Kasumi-1 (cell line): Measurements from ENCODE around the gene SOX12.
A peak's percentile ranks its signal among the peaks of the same experiment; 100 is the strongest.
"Not testable (repeated sequence)": the region's sequence is repeated elsewhere in the genome, so short reads cannot be mapped to it uniquely, and the experiment has no call there.

Source experiments
- DNase-seq, 2 experiments: peaks; one replicate each; lab custom pipeline; 2025; lab: John Stamatoyannopoulos, UW

Gene SOX12

DNA sequence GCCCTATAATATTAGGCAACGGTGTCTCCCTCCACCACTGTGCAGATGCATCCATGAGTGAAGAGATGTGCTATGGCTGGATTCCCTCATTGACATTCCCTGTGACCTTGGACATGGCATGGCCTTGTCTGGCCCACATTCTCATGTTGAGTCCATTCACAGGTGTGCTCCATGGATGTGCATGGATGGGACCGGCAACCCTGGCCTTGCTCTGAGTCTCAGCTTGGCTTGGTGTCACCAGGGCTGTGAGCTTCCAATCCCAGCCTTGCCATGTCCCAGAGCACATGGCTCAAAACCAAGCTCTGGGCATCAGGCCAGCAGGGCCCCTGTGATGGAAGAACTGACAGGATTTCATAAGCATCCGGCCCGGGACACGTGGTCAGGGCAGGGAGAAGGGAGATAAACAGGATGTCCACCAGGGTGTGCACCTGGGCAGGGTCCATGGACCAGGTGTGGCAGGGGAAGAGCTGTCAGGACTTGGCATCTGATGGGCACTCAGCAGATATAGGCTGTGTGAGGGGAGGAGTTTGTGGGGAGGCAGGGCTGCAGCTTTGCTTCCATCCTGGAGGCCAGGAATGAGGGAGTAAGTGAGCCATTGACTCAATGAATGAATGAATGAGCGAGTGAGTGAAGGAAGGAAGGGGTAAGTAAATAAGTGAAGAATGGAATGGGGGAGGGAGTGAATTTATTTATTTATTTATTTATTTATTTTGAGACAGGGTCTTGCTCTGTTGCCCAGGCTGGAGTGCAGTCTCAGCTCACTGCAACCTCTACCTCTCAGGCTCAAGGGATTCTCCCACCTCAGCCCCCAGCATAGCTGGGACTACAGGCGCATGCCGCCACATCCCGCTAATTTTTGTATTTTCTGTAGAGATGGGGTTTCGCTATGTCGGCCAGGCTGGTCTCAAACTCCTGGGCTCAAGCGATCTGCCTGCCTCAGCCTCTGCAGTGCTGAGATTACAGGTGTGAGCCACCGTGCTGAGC lies 37.2 kb downstream of the SOX12 start:
- DNase-seq, result peak; percentile 72

DNA sequence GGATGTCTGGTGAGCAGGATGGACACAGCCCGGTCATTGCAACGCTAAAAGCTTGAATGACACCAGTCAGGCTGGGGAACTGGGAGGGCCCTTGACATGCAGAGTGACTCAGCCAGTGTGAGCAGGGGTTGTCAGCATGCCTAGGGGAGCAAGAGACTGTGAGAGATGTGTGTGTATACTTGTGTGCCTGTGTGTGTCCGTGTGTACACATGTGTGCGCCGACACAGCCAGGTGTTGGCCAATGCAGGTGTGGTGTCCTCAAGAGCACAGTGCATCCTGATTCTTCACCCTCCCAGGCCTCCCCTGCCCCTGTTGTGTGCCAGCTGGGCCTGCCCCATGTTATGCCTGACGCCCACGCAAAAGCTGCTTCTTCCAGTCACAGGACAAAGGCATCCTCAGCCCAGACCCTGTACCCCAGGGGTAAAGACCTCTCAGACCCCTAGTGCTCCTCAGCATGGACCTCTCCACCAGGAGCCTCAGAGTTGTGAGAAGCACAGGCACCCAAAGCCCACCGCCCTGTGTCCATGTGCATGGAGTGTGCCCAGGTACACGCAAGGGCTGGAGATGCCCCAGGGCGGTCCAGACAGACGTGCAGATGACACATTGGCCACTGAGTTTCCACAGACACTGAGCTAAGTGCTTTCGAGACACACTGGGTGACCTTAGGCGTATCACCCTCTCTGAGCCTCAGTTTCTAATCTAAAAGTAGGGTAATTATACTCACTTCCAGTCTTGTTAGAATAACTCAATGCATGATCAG lies 38.1 kb downstream of the SOX12 start:
- no peak for DNase-seq

DNA sequence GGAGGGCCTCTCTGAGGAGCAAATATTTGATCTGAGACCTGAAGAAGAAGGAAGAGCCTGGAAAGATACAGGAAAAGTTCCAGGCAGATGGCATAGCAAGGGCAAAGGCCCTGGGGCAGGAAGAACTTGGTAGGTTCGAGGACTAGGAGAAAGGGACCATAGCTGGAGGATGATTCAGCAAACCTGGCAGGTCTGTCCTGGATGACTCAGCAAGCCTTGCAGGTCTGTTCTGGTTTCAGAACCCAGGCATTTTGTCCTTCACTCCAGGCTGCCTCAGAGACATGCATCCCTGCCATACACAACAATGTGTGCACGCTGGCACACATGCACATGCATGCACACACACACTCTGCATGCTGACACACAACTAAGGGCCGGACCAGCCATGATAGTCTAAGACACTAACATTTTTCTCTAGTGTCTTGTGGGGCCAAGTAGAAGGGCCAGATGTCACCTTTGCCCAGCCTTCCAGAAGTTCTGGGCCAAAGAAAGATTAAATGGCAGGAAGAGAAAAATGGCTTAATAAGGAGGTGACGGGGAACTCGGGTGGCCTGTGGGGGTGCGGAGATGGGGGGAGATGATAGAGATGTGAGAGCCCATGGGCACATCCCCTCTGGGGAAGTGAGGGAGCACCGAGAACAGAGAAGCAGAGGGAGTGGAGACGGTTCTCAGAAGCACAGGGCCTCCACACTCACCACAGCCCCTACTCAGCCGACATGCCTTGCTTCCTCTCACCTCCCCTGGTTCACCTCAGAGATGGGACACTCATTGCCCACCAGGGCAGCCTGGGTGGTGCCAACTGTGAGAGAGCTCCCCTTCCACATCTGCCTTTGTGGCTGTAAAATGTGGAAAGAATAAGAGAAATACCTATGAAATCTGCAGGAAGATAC lies 39.8 kb downstream of the SOX12 start:
- DNase-seq, result peak; percentile 6 to 9

DNA sequence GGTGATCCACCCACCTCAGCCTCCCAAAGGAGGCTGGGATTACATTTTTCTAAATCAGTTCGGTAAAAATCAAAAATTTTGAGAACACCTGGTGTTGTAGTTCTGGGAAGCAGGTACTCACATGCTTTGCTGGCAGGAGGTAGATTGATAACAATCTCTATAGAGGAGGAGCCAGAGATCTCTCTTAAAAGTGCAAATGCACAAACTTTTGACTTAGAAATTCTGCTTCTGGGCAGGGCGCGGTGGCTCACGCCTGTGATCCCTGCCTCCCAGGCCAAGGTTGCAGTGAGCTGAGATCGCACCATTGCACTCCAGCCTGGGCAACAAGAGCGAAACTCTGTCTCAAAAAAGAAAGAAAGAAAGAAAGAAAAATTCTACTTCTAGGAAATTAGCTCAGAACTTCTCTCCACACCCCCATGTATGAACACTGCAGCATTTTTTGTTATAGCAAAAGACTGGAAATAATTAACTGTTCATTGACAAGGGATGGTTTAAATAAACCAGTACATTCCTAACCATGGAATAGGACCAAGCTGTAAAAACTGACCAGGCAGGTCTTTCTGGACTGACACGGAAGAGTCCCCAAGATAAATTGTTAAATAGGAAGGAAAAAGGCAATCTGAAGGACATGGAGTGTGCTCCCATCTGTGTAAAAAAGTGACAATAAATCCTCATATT lies 40.8 kb downstream of the SOX12 start:
- DNase-seq, result no peak

DNA sequence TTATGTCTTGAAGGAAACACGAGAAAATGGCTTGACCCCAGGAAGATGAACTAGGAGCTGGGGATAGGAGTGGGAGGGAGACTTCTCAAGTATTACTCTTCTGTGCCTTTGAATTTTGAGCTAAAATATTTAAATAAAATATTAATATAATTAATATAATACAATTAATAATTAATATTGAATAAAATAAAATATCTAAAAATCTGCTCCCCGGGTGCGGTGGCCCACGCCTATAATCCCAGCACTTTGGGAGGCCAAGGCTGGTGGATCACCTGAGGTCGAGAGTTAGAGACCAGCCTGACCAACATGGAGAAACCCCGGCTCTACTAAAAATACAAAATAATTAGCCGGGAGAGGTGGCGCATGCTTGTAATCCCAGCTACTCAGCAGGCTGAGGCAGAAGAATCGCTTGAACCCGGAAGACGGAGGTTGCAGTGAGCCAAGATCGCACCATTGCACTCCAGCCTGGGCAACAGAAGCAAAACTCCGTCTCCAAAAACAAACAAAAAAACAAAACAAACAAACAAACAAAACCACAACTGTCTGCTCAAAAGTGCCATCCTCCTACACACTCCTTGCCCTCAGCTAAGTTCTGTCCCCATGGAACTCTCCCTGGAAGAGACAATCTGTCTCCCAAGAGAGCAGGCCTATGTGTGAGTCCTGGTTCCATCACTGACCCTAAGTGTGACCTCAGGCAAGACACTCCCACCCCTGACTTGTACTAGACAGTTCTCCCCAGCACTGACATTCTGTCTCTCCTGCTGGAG lies 41.5 kb downstream of the SOX12 start:
- no peak for DNase-seq

DNA sequence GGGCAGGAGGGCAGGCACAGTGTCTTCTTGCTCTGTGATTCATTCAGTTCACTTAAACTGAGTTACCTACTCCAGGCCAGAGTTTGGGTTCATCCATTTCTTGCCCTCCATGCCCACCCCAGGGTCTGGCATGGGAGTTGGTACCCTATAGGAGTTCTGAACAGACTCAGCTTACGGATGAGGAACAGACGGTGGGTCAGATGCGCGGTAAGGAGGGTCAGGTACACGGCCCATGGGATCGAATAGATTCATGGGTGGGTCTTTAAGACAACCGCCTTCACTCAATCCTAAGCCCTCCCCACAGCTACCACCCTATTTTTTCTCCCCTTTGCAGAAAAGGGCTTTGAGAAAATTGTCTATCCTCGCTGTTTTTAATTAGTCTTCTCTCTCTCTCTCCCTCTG lies 42.1 kb downstream of the SOX12 start:
- DNase-seq, result no peak

DNA sequence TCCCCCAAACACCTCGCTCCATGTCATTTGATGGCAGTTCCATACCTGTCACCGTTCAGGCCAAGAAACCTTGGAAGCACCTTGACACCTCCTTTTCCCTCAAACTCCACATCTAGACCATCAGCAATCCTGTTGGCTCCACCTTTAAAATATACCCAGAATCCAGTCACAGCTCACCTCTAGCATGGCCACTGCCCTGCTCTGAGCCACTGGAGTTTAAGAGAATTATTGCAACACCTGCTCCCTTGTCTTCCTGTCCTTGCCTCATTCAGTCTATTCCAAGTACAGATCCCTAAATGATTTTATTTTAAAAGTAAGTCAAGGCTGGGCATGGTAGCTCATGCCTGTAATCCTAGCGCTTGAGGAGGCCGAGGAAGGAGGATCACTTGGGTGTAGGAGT lies 43.6 kb downstream of the SOX12 start:
- no peak for DNase-seq

DNA sequence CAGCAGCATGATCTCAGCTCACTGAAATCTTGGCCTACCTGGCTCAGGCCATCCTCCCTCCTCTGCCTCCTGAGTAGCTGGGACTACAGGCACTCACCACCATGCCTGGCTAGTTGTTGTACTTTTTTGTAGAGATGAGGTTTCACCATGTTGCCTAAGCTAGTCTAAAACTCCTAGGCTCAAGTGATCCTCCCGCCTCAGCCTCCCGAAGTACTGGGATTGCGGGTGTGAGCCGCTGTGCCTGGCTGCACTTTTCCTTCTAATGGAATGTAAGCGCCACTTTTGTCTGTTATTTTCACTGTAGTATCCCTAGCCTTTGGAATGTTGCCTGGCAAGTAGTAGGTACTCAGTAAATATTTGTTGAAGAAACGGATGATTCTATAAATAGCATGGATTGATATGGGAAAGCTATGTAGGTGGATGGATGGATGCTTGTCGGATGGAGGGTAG lies 44.8 kb downstream of the SOX12 start:
- no peak for DNase-seq

DNA sequence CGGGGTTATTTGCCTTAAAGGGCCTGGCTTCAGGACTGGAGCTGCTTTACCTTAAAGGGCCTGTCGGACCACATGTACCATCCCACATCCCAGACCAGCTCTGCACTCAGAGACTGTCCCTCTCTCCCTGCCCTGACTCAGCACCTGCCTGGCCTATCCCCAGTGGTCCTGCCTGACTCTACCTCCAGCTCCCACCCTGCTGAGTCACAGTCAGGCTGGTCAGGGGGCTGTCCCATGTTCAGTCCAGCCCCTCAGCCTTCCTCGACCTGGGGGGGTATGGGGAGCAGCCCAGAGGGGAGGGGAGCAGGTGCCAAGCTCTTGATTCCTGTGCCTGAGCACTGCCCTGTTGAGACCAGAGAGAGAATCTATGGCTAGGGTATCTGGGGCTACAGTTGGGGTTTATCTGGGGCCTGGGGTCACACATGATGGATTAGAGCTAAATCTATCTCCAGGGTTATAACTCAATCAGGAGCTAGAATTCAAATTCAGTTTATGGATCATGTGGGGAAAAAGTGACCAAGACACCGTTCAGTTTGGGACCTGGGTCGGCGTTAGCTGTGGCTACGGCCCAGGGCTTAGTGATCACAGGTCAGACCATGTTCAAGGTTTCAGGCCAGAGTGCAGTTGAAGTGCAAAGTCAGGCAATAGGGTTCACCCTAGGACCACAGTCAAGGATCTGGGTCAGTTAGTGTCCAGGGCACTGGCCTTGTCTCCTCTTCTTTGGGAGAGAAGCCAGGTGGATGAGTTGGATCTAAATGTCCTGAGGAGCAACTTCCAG lies 45.8 kb downstream of the SOX12 start:
- no peak for DNase-seq

DNA sequence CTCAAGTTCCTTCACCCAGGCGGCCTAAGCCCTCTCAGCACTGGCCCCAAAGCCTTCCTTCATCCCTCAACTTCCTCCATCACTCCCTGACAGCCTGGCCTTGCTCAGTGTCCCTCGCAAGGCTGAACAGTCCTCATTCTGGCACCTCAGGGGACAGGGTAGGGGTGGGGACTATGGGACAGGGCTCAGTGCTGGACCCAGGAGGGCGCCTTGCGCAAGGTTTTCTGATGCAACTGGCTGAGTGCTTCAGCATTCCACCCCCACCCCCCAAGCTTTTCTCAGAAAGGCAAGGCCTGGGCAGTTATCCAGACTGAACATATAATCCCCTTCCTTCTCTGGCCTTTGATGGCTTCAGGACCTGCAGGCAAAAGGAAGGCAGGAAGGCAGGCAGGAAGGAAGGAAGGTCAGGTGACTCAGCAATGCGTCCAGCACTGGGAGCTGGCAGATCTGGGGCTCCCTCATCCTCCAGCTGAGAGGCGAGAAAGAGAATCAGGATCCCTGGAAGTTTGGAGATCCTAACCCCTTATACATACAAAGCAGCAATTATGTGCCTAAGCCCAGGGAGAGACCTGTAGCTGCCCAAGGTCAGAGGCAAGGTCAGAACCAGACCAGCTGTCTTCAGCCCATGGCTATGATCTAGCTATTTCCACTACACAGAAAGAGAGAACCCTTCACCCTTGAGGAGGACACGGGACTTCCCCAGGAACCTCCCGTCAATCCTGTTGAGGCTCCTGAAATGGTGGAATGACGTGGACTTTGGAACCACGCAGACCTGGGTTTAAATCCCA lies 46.6 kb downstream of the SOX12 start:
- DNase-seq, result peak; percentile 55 to 73

DNA sequence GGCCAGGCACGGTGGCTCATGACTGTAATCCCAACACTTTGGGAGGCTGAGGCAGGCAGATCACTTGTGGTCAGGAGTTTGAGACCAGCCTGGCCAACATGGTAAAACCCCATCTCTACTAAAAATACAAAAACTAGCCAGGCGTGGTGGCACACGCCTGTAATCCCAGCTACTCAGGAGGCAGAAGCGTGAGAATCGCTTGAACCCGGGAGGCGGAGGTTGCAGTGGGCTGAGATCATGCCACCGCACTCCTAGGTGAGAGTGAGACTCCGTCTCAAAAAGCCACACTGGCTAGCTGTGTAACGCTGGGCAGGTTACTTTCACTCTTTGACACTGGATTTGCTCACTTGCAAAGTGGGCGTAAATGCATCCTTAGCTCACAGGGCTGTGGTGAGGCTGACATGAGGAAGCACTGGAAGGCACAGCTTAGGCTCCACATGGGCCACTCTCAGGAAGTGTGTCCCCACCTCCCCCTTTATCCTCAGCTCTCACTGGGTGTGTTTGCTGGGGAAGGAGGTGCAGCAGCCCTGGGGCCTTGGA lies 47.3 kb downstream of the SOX12 start:
- DNase-seq, result peak; percentile 73 to 83

DNA sequence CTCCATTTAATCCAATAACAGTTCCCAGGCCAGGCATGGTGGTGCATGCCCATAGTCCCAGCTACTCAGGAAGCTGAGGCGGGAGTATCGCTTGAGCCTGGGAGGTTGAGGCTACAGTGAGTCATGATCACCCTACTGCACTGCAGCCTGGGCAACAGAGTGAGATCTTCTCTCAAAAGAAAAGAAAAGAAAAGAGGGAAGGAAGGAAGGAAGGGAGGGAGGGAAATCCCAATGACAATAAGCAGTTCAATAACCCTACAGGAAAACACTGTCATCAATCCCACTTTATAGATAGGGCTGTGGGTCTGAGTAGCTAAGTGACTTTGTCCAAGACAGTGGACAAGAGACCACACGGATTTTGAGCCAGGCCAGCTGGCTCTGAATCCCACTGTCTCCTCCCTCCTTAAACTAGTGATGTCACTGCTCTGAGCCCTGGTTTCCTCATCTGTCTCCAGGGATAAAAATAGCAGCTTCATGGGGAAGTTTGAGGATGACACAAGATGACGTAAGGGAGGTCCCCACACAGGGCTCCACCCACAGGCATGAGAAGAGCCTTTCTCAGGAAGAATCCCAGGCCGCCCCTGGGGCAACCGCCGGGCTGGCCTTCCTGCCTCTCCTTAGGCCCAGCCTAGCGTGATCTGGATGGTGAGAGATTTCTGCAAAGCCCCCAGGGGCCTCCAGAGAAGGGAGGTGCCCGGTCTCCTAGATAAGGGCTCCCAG lies 48.0 kb downstream of the SOX12 start:
- peak; percentile 80 to 85 for DNase-seq

DNA sequence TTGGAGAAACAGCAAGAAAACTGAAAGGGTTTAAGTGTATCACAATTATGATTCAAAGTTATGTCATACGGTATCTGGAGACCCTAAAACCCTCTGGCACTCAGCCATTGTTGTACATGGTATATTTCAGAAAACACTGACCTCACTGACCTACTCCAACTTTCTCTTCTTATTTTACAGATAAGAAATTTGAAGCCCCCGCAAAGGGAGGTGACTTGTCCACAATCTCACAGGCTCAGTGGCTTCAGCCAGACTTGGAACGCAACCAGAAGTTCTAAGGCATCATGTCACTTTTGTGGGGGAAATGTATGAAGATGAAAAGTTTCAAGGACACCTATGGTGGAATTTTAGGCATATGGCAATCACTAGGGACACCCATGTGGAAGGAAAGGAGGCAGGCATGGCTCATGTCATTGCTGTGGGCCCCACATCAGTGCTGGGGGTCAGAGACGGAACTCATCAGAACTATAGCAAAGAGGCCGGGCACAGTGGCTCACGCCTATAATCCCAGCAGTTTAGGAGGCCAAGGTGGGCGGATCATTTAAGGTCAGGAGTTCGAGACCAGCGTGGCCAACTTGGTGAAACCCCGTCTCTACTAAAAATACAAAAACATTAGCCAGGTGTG lies 50.0 kb downstream of the SOX12 start:
- DNase-seq, result no peak

DNA sequence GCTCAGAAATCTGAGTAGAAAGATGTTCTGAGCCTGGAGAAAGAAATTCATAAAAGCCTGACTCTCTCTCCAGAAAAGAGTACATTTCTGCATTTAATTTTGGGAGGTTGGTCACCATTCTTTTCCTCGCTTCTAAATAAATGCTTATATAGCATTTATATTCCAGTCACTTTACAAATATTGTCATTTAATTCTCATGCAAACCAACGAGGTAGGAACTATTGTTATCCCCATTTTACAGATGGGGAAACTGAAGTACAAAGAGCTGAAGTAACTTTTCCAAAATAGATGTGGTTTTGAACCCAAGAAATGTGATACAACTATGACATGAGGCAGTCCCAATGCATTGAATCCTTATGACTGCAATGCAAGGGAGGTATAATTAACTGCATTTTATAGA lies 50.7 kb downstream of the SOX12 start:
- DNase-seq, result no peak

DNA sequence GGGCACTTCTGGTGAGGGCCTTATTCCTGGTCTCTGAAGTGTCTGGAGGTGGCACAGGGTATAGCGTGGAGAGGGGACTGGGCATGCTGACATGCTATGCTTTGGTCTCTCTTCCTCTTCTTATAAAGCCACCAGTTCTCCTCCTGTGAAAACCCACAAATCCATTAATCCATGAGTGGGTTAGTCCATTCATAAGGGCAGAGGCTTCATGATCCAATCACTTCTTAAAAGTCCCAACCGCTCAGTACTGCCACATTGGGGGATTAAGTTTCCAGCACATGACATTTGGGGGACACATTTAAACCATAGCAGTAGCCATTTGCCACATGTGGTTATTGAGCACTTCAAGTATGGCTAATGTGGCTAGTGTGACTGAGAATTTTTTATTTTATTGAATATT lies 51.4 kb downstream of the SOX12 start:
- no peak for DNase-seq

DNA sequence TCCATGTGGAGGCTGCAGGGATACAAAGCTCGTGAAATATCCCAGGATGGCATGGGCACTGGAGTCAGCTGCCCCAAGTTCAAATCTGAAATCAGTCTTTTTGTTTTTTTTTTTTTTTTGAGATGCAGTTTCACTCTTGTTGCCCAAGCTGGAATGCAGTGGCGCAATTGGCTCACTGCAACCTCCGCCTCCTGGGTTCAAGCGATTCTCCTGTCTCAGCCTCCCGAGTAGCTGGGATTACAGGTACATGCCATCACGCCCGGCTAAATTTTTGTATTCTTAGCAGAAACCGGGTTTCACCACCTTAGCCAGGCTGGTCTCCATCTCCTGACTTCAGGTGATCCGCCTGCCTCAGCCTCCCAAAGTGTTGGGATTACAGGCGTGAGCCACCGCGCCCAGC lies 52.2 kb downstream of the SOX12 start:
- DNase-seq, result not testable (repeated sequence)

DNA sequence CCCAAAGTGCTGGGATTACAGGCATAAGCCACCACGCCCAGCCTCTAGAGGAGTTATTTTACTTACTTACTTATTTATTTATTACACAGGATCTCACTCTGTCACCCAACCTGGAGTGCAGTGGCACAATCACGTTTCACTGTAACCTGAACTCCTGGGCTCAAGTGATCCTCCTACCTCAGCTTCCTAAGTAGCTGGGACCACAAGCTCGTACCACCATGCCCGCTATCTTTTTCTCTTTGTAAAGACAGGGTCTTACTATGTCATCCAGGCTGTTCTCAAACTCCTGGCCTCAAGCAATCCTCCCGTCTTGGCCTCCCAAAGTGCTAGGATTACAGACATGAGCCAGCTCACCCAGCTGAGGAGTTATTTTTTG lies 53.6 kb downstream of the SOX12 start:
- DNase-seq, result no peak
